Pancreas (tissue), 10 donors: ENCODE results near the gene CDH13. TPM values are rescaled to one million over a fixed set of nuclear protein-coding genes. Genes with fewer than 3 reads are reported as not detected.

Experiments
- ATAC-seq, 4 donors: fragments of 200-7000 bp; cut with Tn5 transposase; one replicate each; pipeline versions ENCODE4 v1.8.0 to v1.9.1; 2020; ENCODE audit warnings: mild to moderate bottlenecking in 4 of 4, moderate library complexity in 4 of 4
- DNase-seq, 6 donors: peaks; one replicate each; pipeline ENCODE4 v3.0.0-alpha.2; 2020
- FAIRE-seq: peaks from 2 replicates; lab custom pipeline; 2012; peaks lifted over from hg19 to GRCh38; lab: Jason Lieb, UNC
- H3K27ac ChIP-seq, 4 donors: fragments of 200-600 bp; sonication (generic); 1 replicate in 3 of 4; 2 replicates in 1 of 4; pipeline versions ENCODE4 v1.5.0 to v1.8.0; 2020
- H3K27me3 ChIP-seq, 4 donors: fragments of 200-600 bp; one replicate each; pipeline ENCODE4 v1.8.0; 2021
- H3K36me3 ChIP-seq, 3 donors: fragments of 200-600 bp; sonication (generic) in 1 of 3; one replicate each; pipeline versions ENCODE4 v1.5.0 to v1.8.0; 2020 to 2021
- H3K4me1 ChIP-seq, 3 donors: fragments of 200-600 bp; one replicate each; pipeline ENCODE4 v1.8.0; 2021
- H3K4me3 ChIP-seq, 4 donors: fragments of 200-600 bp; sonication (generic) in 2 of 4; one replicate each; pipeline versions ENCODE4 v1.5.0 to v1.8.0; 2020 to 2021
- H3K9me3 ChIP-seq, 4 donors: fragments of 200-600 bp; one replicate each; pipeline ENCODE4 v1.8.0; 2021
- CTCF ChIP-seq, 4 donors: fragments of 200-600 bp; sonication (generic) in 3 of 4; IDR thresholded peaks; one replicate each; pipeline versions ENCODE4 v1.5.0 to v1.8.0; 2021; ENCODE audit warnings: antibody characterized with exemption in 4 of 4
- WGBS, 2 donors: extraction: QIAGEN DNeasy Blood & Tissue Kit; methylation state at CpG; one replicate each; pipeline ENCODE4 v1.1.7; 2013; 5-methylcytosine and 5-hydroxymethylcytosine counted together
- intact Hi-C, 3 donors: fragments of 100-400 bp; cut with DNase I; formaldehyde crosslinking; loops; one replicate each; pipeline versions ENCODE4 v1.11.1 to v1.14.2; 2022
- polyA plus RNA-seq, 2 donors: library from polyadenylated mRNA; stranded (reverse); fragments of 200-250 nt; gene quantifications; one replicate each; pipeline ENCODE4 v1.2.3, GENCODE V29; 2013
- total RNA-seq, 6 donors: library from RNA; stranded (reverse); fragmentation: NEBNext Ultra II Directional in 4 of 6; extraction: Animal tissue kit (Norgen Biotek cat#: 25700) in 4 of 6; gene quantifications; one replicate each; pipeline versions ENCODE4 v1.2.1 to v1.2.4, GENCODE V29; 2021 to 2023
- donor health status: healthy with polysubstance abuse.
- donor health status: DM: no; HTN: no; CAD: no; lungs with moderate emphysema.
- donor health status: DM: no; HTN: no; CAD: no.
- donor health status: control.
- donor health status: control.
- donor health status: Bipolar disorder and iron deficiency.
- donor health status: DM: yes; HTN: yes; CAD: no.
- donor health status: DM: no; HTN: no; CAD: no.
- donor health status: DM: no; HTN: no; CAD: no.
- donor health status: DM: yes; HTN: yes; CAD: no.

Gene CDH13
- total and polyA plus RNA-seq, 8 donors, result 0.12 to 1.0 (median 0.37) TPM

GRCh38 chr16:83174671-83175070 lies 547.9 kb downstream of the CDH13 start:
- Histone ChIP-seq H3K9me3 (no peaks in the 10 kb centered on the region), H3K36me3 (no peaks in the 10 kb centered on the region), H3K27me3 (peaks cover 0 to 4% (median 0%) of the 10 kb centered on the region in 4 donors), H3K4me3 (no peak overlapping the region), H3K27ac (no peak overlapping the region), H3K4me1 (no peaks in the 10 kb centered on the region)
- intact Hi-C loops, result no loop called here
- FAIRE-seq (no peak), DNase-seq (no peak), ATAC-seq (no peak)
- TF ChIP-seq CTCF (IDR thresholded peaks at IDR 0.05), result no peak

- no peak for FAIRE-seq
- no peak for ATAC-seq
- TF ChIP-seq CTCF (IDR thresholded peaks at IDR 0.05), result no peak
- no peak for DNase-seq
- Histone ChIP-seq H3K27me3 (peaks cover 0 to 4% (median 0%) of the 10 kb centered on the region in 4 donors), H3K27ac (no peak overlapping the region), H3K9me3 (no peaks in the 10 kb centered on the region), H3K4me3 (no peak overlapping the region), H3K4me1 (no peaks in the 10 kb centered on the region), H3K36me3 (no peaks in the 10 kb centered on the region)
- intact Hi-C loops, result no loop called here
- WGBS, 2 donors, result 60 to 80% methylated on average over 4 of the region's 4 CpGs
Observed at GRCh38 chr16:83176802-83177201, 550.0 kb downstream of the CDH13 start.

GRCh38 chr16:83185902-83186301 lies 559.1 kb downstream of the CDH13 start:
- intact Hi-C loops, result no loop called here
- DNase-seq (no peak), ATAC-seq (no peak), FAIRE-seq (no peak)
- Histone ChIP-seq H3K36me3 (no peaks in the 10 kb centered on the region), H3K27me3 (no peaks in the 10 kb centered on the region), H3K27ac (no peak overlapping the region), H3K9me3 (no peaks in the 10 kb centered on the region), H3K4me3 (no peak overlapping the region), H3K4me1 (no peaks in the 10 kb centered on the region)
- TF ChIP-seq CTCF (IDR thresholded peaks at IDR 0.05), result no peak
- 84 to 88% methylated on average over 6 of the region's 6 CpGs for WGBS, 2 donors

- no peak for DNase-seq
- H3K4me1 ChIP-seq, result no peaks in the 10 kb centered on the region
- H3K36me3 ChIP-seq, result no peaks in the 10 kb centered on the region
- intact Hi-C loops, result no loop called here
- FAIRE-seq, result no peak
- no peak overlapping the region for H3K4me3 ChIP-seq
- H3K27ac ChIP-seq, result no peak overlapping the region
- TF ChIP-seq CTCF (IDR thresholded peaks at IDR 0.05), result no peak
- 34 to 50% methylated on average over 3 of the region's 3 CpGs for WGBS, 2 donors
- no peak for ATAC-seq
- no peaks in the 10 kb centered on the region for H3K27me3 ChIP-seq
- no peaks in the 10 kb centered on the region for H3K9me3 ChIP-seq
Observed at GRCh38 chr16:83187405-83187804, 560.6 kb downstream of the CDH13 start.

GRCh38 chr16:83196796-83197195 lies 570.0 kb downstream of the CDH13 start:
- Histone ChIP-seq H3K4me3 (no peak overlapping the region), H3K27ac (no peak overlapping the region), H3K4me1 (no peaks in the 10 kb centered on the region), H3K36me3 (no peaks in the 10 kb centered on the region), H3K9me3 (no peaks in the 10 kb centered on the region), H3K27me3 (peaks cover 0 to 3% (median 0%) of the 10 kb centered on the region in 4 donors)
- no peak for TF ChIP-seq CTCF (IDR thresholded peaks at IDR 0.05)
- DNase-seq (no peak), FAIRE-seq (no peak), ATAC-seq (no peak)
- intact Hi-C loops, result no loop called here
- 44 to 60% methylated on average over 3 of the region's 3 CpGs for WGBS, 2 donors
